ENCODE results near the gene IRS1.

Gene IRS1

DNA sequence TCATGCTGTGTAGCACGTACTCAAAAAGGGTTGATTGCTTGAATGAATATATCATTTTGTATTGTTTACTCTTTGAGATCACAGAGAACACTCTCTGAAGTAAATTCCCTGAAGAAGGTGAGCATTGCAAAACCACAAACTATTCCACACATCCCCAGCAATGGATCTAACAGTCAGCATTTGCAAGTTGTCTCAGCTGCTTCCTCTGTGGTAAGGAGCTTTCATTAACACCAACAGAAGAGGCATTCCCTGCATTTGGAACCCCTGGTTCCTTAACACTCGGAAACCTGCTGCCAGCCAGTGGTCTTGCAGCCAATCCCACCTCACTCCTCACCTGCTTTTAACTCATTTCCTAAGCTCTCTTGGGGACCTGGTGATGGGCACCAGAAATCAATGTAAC, 108.4 kb downstream of the IRS1 start:
- no peak overlapping the region for H2AFZ ChIP-seq (ENCODE audit: low read depth, low read length)
- H4K20me1 ChIP-seq (ENCODE audit: insufficient read depth, low read length), result no peaks in the 10 kb centered on the region
- H3K4me2 ChIP-seq (ENCODE audit: low read length), result no peak overlapping the region
- H3K79me2 ChIP-seq (ENCODE audit: low read length), result no peaks in the 10 kb centered on the region
- no peak overlapping the region for H3K9ac ChIP-seq (ENCODE audit: low read length)
- TF ChIP-seq, protein P1, sequence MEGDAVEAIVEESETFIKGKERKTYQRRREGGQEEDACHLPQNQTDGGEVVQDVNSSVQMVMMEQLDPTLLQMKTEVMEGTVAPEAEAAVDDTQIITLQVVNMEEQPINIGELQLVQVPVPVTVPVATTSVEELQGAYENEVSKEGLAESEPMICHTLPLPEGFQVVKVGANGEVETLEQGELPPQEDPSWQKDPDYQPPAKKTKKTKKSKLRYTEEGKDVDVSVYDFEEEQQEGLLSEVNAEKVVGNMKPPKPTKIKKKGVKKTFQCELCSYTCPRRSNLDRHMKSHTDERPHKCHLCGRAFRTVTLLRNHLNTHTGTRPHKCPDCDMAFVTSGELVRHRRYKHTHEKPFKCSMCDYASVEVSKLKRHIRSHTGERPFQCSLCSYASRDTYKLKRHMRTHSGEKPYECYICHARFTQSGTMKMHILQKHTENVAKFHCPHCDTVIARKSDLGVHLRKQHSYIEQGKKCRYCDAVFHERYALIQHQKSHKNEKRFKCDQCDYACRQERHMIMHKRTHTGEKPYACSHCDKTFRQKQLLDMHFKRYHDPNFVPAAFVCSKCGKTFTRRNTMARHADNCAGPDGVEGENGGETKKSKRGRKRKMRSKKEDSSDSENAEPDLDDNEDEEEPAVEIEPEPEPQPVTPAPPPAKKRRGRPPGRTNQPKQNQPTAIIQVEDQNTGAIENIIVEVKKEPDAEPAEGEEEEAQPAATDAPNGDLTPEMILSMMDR (IDR thresholded peaks at IDR 0.05; ENCODE audit: low read depth, low read length), result no peak
- no peak for TF ChIP-seq EZH2phosphoT487 (IDR thresholded peaks at IDR 0.05; ENCODE audit: low read depth)
- H3K9me3 ChIP-seq (ENCODE audit: insufficient read depth, low read length), result no peaks in the 10 kb centered on the region
- peaks cover 6% of the 10 kb centered on the region; the same call in 1 of the 2 replicates for H3K27me3 ChIP-seq (ENCODE audit: low read depth, low read length)
- H3K36me3 ChIP-seq (replicated peaks; ENCODE audit: low read depth, low read length), result no peaks in the 10 kb centered on the region
- no peak overlapping the region for H3K27ac ChIP-seq (ENCODE audit: low read length)
- H3K4me3 ChIP-seq (ENCODE audit: low read length), result no peak overlapping the region
- no peaks in the 10 kb centered on the region for H3K4me1 ChIP-seq (ENCODE audit: low read length)

GRCh38 chr2:226690461-226691024, 109.1 kb downstream of the IRS1 start:
- Histone ChIP-seq H2AFZ (ENCODE audit: low read depth, low read length) (no peak overlapping the region), H3K36me3 (replicated peaks; ENCODE audit: low read depth, low read length) (no peaks in the 10 kb centered on the region), H3K4me1 (ENCODE audit: low read length) (no peaks in the 10 kb centered on the region), H4K20me1 (ENCODE audit: insufficient read depth, low read length) (no peaks in the 10 kb centered on the region), H3K27ac (ENCODE audit: low read length) (no peak overlapping the region), H3K4me2 (ENCODE audit: low read length) (no peak overlapping the region), H3K4me3 (ENCODE audit: low read length) (no peak overlapping the region), H3K27me3 (ENCODE audit: low read depth, low read length) (peaks cover 6% of the 10 kb centered on the region; the same call in 1 of the 2 replicates), H3K9ac (ENCODE audit: low read length) (no peak overlapping the region), H3K9me3 (ENCODE audit: insufficient read depth, low read length) (no peaks in the 10 kb centered on the region), H3K79me2 (ENCODE audit: low read length) (no peaks in the 10 kb centered on the region)
- TF ChIP-seq EZH2phosphoT487 (IDR thresholded peaks at IDR 0.05; ENCODE audit: low read depth), result no peak
- TF ChIP-seq, protein P1 (IDR thresholded peaks at IDR 0.05; ENCODE audit: low read depth, low read length), result no peak

GRCh38 chr2:226687641-226688253, 111.9 kb downstream of the IRS1 start:
- TF ChIP-seq, protein P1 (IDR thresholded peaks at IDR 0.05; ENCODE audit: low read depth, low read length), result no peak
- TF ChIP-seq EZH2phosphoT487 (IDR thresholded peaks at IDR 0.05; ENCODE audit: low read depth), result no peak
- Histone ChIP-seq H4K20me1 (ENCODE audit: insufficient read depth, low read length) (no peaks in the 10 kb centered on the region), H3K27ac (ENCODE audit: low read length) (no peak overlapping the region)

DNA sequence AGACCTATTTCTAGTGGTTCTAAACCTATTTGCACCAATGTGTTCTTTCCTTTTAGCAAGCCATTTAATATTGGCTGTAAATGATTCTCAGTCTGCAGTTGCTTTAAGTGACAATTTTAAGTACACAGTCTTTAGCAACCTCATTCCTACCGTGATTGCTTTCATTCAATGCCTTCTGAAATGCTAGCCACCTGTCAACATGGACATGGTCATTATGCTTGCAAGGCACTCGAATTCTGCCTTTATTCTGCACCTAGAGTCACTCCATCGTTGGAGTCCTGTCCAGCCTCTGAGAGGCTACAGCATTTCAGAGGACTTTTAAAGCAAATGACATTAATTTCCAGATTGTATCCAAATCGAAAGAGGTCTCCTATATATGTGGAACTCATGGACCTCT, 115.1 kb downstream of the IRS1 start:
- TF ChIP-seq, protein P1 (IDR thresholded peaks at IDR 0.05; ENCODE audit: low read depth, low read length), result no peak
- no peak for TF ChIP-seq EZH2phosphoT487 (IDR thresholded peaks at IDR 0.05; ENCODE audit: low read depth)
- no peak overlapping the region for H3K27ac ChIP-seq (ENCODE audit: low read length)
- H3K4me1 ChIP-seq (ENCODE audit: low read length), result no peaks in the 10 kb centered on the region
- H3K4me2 ChIP-seq (ENCODE audit: low read length), result no peak overlapping the region
- no peaks in the 10 kb centered on the region for H3K79me2 ChIP-seq (ENCODE audit: low read length)
- no peak overlapping the region for H3K9ac ChIP-seq (ENCODE audit: low read length)
- no peak overlapping the region for H3K4me3 ChIP-seq (ENCODE audit: low read length)
- no peaks in the 10 kb centered on the region for H3K36me3 ChIP-seq (replicated peaks; ENCODE audit: low read depth, low read length)
- H3K27me3 ChIP-seq (ENCODE audit: low read depth, low read length), result no peaks in the 10 kb centered on the region
- H4K20me1 ChIP-seq (ENCODE audit: insufficient read depth, low read length), result no peaks in the 10 kb centered on the region
- no peaks in the 10 kb centered on the region for H3K9me3 ChIP-seq (ENCODE audit: insufficient read depth, low read length)
- H2AFZ ChIP-seq (ENCODE audit: low read depth, low read length), result no peak overlapping the region

More at GRCh38 chr2:226687641-226688253, 111.9 kb downstream of the IRS1 start:
- no peaks in the 10 kb centered on the region for H3K36me3 ChIP-seq (replicated peaks; ENCODE audit: low read depth, low read length)
- H3K9ac ChIP-seq (ENCODE audit: low read length), result no peak overlapping the region
- no peaks in the 10 kb centered on the region for H3K27me3 ChIP-seq (ENCODE audit: low read depth, low read length)
- no peaks in the 10 kb centered on the region for H3K79me2 ChIP-seq (ENCODE audit: low read length)
- H3K4me1 ChIP-seq (ENCODE audit: low read length), result no peaks in the 10 kb centered on the region
- no peak overlapping the region for H3K4me3 ChIP-seq (ENCODE audit: low read length)
- H3K9me3 ChIP-seq (ENCODE audit: insufficient read depth, low read length), result no peaks in the 10 kb centered on the region
- no peak overlapping the region for H3K4me2 ChIP-seq (ENCODE audit: low read length)
- H2AFZ ChIP-seq (ENCODE audit: low read depth, low read length), result no peak overlapping the region
